Measurements from ENCODE around the gene TOMM34.

- TF ChIP-seq CTCF (IDR thresholded peaks at IDR 0.05; ENCODE audit: low read length), result no peak
- no peak for TF ChIP-seq EZH2 (IDR thresholded peaks at IDR 0.05; ENCODE audit: borderline replicate concordance, low read length)
Observed at GRCh38 chr20:44950368-44950767, 9.8 kb downstream of the TOMM34 start.
